H9 (cell line): Measurements from ENCODE around the gene SH3PXD2B. TPM values are rescaled to one million over a fixed set of nuclear protein-coding genes. Genes with fewer than 3 reads are reported as not detected.

ENCODE experiments used
- DNase-seq: peaks from one replicate; pipeline ENCODE4 v3.0.0-alpha.2; 2017
- H2AFZ ChIP-seq: one replicate; pipeline ENCODE4 v1.6.1; 2013; ENCODE audit warnings: mild to moderate bottlenecking, low read length, control low read depth, moderate library complexity
- H2AK5ac ChIP-seq: 2 replicates; pipeline ENCODE4 v1.6.1; 2013; ENCODE audit warnings: low read length, control low read depth, mixed read lengths; ENCODE audit not compliant: insufficient read length
- H2BK120ac ChIP-seq: one replicate; pipeline ENCODE4 v1.6.1; 2013; ENCODE audit warnings: low read depth, mild to moderate bottlenecking, low read length, control low read depth, inconsistent platforms; ENCODE audit not compliant: poor library complexity, severe bottlenecking
- H2BK12ac ChIP-seq: 2 replicates; pipeline ENCODE4 v1.6.1; 2013; ENCODE audit warnings: low read length, control low read depth, mixed read lengths, low read depth; ENCODE audit not compliant: insufficient read length
- H2BK15ac ChIP-seq: 2 replicates; pipeline ENCODE4 v1.6.1; 2013; ENCODE audit warnings: low read depth, low read length, control low read depth
- H2BK20ac ChIP-seq: one replicate; pipeline ENCODE4 v1.6.1; 2013; ENCODE audit warnings: low read depth, mild to moderate bottlenecking, low read length, control low read depth, inconsistent platforms; ENCODE audit not compliant: poor library complexity, severe bottlenecking
- H2BK5ac ChIP-seq: 2 replicates; pipeline ENCODE4 v1.6.1; 2013; ENCODE audit warnings: low read length, control low read depth, mixed read lengths; ENCODE audit not compliant: insufficient read length
- H3K14ac ChIP-seq: 2 replicates; pipeline ENCODE4 v1.6.1; 2013; ENCODE audit warnings: low read length, control low read depth; ENCODE audit not compliant: insufficient read depth
- H3K18ac ChIP-seq: 2 replicates; pipeline ENCODE4 v1.6.1; 2013; ENCODE audit warnings: low read depth, mild to moderate bottlenecking, mixed read lengths, low read length, control low read depth; ENCODE audit not compliant: insufficient read length
- H3K23ac ChIP-seq: 2 replicates; pipeline ENCODE4 v1.6.1; 2013; ENCODE audit warnings: low read length, control low read depth, mixed read lengths, low read depth; ENCODE audit not compliant: insufficient read length
- H3K23me2 ChIP-seq: 2 replicates; pipeline ENCODE4 v1.6.1; 2013; ENCODE audit warnings: low read depth, mild to moderate bottlenecking, mixed read lengths, low read length, control low read depth; ENCODE audit not compliant: insufficient read length, poor library complexity, severe bottlenecking
- H3K27ac ChIP-seq: 2 replicates; pipeline ENCODE4 v1.5.1; 2013; ENCODE audit warnings: low read length, control low read depth, mixed read lengths, low read depth; ENCODE audit not compliant: insufficient read length
- H3K27me3 ChIP-seq: 2 replicates; pipeline ENCODE4 v1.6.1; 2013; ENCODE audit warnings: low read length, control low read depth, inconsistent platforms; ENCODE audit not compliant: insufficient read depth
- H3K4ac ChIP-seq: 2 replicates; pipeline ENCODE4 v1.6.1; 2013; ENCODE audit warnings: low read depth, mild to moderate bottlenecking, control low read depth, inconsistent platforms, low read length, moderate library complexity
- H3K4me1 ChIP-seq: 2 replicates; pipeline ENCODE4 v1.6.1; 2013; ENCODE audit warnings: low read length, control low read depth, inconsistent platforms; ENCODE audit not compliant: insufficient read depth
- H3K4me2 ChIP-seq: 2 replicates; pipeline ENCODE4 v1.6.1; 2013; ENCODE audit warnings: low read length, control low read depth, mixed read lengths; ENCODE audit not compliant: insufficient read length, insufficient read depth
- H3K56ac ChIP-seq: 2 replicates; pipeline ENCODE4 v1.6.1; 2013; ENCODE audit warnings: low read depth, mild to moderate bottlenecking, mixed read lengths, low read length, control low read depth; ENCODE audit not compliant: insufficient read length
- H3K79me1 ChIP-seq: 2 replicates; pipeline ENCODE4 v1.6.1; 2013; ENCODE audit warnings: low read depth, mild to moderate bottlenecking, moderate library complexity, low read length, control low read depth, inconsistent platforms; ENCODE audit not compliant: insufficient read depth, poor library complexity, severe bottlenecking
- H3K79me2 ChIP-seq: 2 replicates; pipeline ENCODE4 v1.6.1; 2013; ENCODE audit warnings: low read length, control low read depth, inconsistent platforms; ENCODE audit not compliant: insufficient read depth
- H3K9ac ChIP-seq: 2 replicates; pipeline ENCODE4 v1.6.1; 2013; ENCODE audit warnings: low read length, control low read depth, mixed read lengths; ENCODE audit not compliant: insufficient read length; ENCODE audit errors: extremely low read depth
- H3K9me3 ChIP-seq: one replicate; pipeline ENCODE4 v1.6.1; 2013; ENCODE audit warnings: low read depth, low read length, inconsistent platforms; ENCODE audit not compliant: control insufficient read depth
- H3T11ph ChIP-seq: one replicate; pipeline ENCODE4 v1.6.1; 2013; ENCODE audit warnings: mild to moderate bottlenecking, low read length, control low read depth, inconsistent platforms
- H4K20me1 ChIP-seq: one replicate; pipeline ENCODE4 v1.6.1; 2013; ENCODE audit not compliant: control insufficient read depth, insufficient read length, insufficient read depth
- H4K5ac ChIP-seq: 2 replicates; pipeline ENCODE4 v1.6.1; 2013; ENCODE audit warnings: low read depth, mild to moderate bottlenecking, mixed read lengths, low read length, control low read depth; ENCODE audit not compliant: insufficient read length
- H4K8ac ChIP-seq: replicated peaks from 2 replicates; pipeline ENCODE4 v1.6.1; 2013; ENCODE audit warnings: low read length, control low read depth, mixed read lengths, low read depth; ENCODE audit not compliant: insufficient read length
- H4K91ac ChIP-seq: 2 replicates; pipeline ENCODE4 v1.6.1; 2013; ENCODE audit warnings: low read depth, mild to moderate bottlenecking, moderate library complexity, mixed read lengths, low read length, control low read depth; ENCODE audit not compliant: insufficient read length
- H3K27ac Mint-ChIP-seq, 3 experiments: 2 replicates in 2 of 3; 3 replicates in 1 of 3; pipeline ENCODE4 v1.8.0; 2020 to 2021; ENCODE audit warnings: mixed read lengths in 3 of 3, mild to moderate bottlenecking in 1 of 3, moderate library complexity in 1 of 3
- H3K27me3 Mint-ChIP-seq: 2 replicates; pipeline ENCODE4 v1.8.0; 2021; ENCODE audit warnings: low read depth, mild to moderate bottlenecking, moderate library complexity, mixed read lengths
- H3K36me3 Mint-ChIP-seq, 3 experiments: 2 replicates in 2 of 3; 3 replicates in 1 of 3; pipeline ENCODE4 v1.8.0; 2020 to 2021; ENCODE audit warnings: low read depth in 3 of 3, mixed read lengths in 3 of 3; ENCODE audit not compliant: insufficient read depth in 1 of 3
- H3K4me1 Mint-ChIP-seq, 2 experiments: 2 replicates each; pipeline ENCODE4 v1.8.0; 2020; ENCODE audit warnings: mixed read lengths in 2 of 2
- H3K4me3 Mint-ChIP-seq, 2 experiments: 2 replicates in 1 of 2; 3 replicates in 1 of 2; pipeline ENCODE4 v1.8.0; 2020 to 2021; ENCODE audit warnings: mild to moderate bottlenecking in 2 of 2, mixed read lengths in 2 of 2, moderate library complexity in 1 of 2
- H3K9me3 Mint-ChIP-seq, 2 experiments: 2 replicates in 1 of 2; 3 replicates in 1 of 2; pipeline ENCODE4 v1.8.0; 2020; ENCODE audit warnings: mild to moderate bottlenecking in 2 of 2, mixed read lengths in 2 of 2, moderate library complexity in 1 of 2
- CTCF ChIP-seq: fragments of 200-600 bp; sonication (generic); conservative IDR thresholded peaks from 3 replicates; pipeline ENCODE4 v1.8.0; 2021; ENCODE audit warnings: antibody characterized with exemption, mild to moderate bottlenecking
- WGBS: extraction: QIAGEN DNeasy Blood & Tissue Kit; methylation state at CpG from one replicate; pipeline ENCODE4 v1.1.7; 2013; ENCODE audit warnings: missing lambda C conversion rate, low lambda C conversion rate, mixed read lengths; ENCODE audit not compliant: insufficient read length; ENCODE audit errors: extremely low coverage; 5-methylcytosine and 5-hydroxymethylcytosine counted together
- total RNA-seq: library from RNA; stranded (reverse); gene quantifications from 2 replicates; pipeline ENCODE4 v1.2.1, GENCODE V29; 2021

SH3PXD2B gene
- total RNA-seq, 1 experiment from 2014 or later: 49.0 TPM

- no peak overlapping the region for H2BK15ac ChIP-seq
- H3K4me1 Mint-ChIP-seq: peaks cover 0 to 4% of the 10 kb centered on the region in 2 experiments; a peak in 2 of 4 replicates
- no peak overlapping the region for H2BK5ac ChIP-seq
- H3K9me3 ChIP-seq: peaks cover 5% of the 10 kb centered on the region
- H3K27ac ChIP-seq: no peak overlapping the region
- peaks cover 5% of the 10 kb centered on the region in 2 experiments for H3K9me3 Mint-ChIP-seq
- H3K27me3 Mint-ChIP-seq: no peaks in the 10 kb centered on the region
- H2BK20ac ChIP-seq: no peak overlapping the region
- H3K14ac ChIP-seq: no peak overlapping the region; the same call in 1 of the 2 replicates
- no peak overlapping the region for H2AFZ ChIP-seq
- H2BK120ac ChIP-seq: no peak overlapping the region
- no peak overlapping the region for H3K4me2 ChIP-seq
- TF ChIP-seq CTCF: no peak
- H3T11ph ChIP-seq: no peak overlapping the region
- H4K20me1 ChIP-seq: no peaks in the 10 kb centered on the region
- no peaks in the 10 kb centered on the region for H3K23me2 ChIP-seq
- DNase-seq: no peak
- H4K5ac ChIP-seq: no peak overlapping the region
- H3K36me3 Mint-ChIP-seq: peaks cover 25 to 51% (median 48%) of the 10 kb centered on the region in 3 experiments
- H3K27me3 ChIP-seq: no peaks in the 10 kb centered on the region
- H3K4me3 Mint-ChIP-seq: peak overlapping the region in 1 of 2 experiments; percentile 52; a peak in 1 of 5 replicates
- no peaks in the 10 kb centered on the region for H3K79me1 ChIP-seq
- WGBS: no CpG with 5 or more reads among the region's 4 CpGs
- no peaks in the 10 kb centered on the region for H3K79me2 ChIP-seq
- H4K8ac ChIP-seq: no peak overlapping the region
- H2BK12ac ChIP-seq: no peak overlapping the region
- H3K9ac ChIP-seq: no peak overlapping the region
- no peak overlapping the region for H4K91ac ChIP-seq
- H3K18ac ChIP-seq: no peak overlapping the region
- H2AK5ac ChIP-seq: no peak overlapping the region
- H3K56ac ChIP-seq: no peak overlapping the region
- H3K4me1 ChIP-seq: no peaks in the 10 kb centered on the region
- no peak overlapping the region for H3K4ac ChIP-seq
- H3K23ac ChIP-seq: no peak overlapping the region
- no peak overlapping the region for H3K27ac Mint-ChIP-seq
These were observed 88.2 kb downstream of the SH3PXD2B start for GRCh38 chr5:172365948-172366608.
